Measurements from ENCODE around the gene PPP4R3B. TPM values are rescaled to one million over a fixed set of nuclear protein-coding genes. Genes with fewer than 3 reads are reported as not detected.

The PPP4R3B gene
- total and polyA plus RNA-seq, 2 of the 13 experiments (the other 11 are each of a cell fraction or from before 2014, with no cell fraction given): 24.2 to 53.0 TPM

DNA sequence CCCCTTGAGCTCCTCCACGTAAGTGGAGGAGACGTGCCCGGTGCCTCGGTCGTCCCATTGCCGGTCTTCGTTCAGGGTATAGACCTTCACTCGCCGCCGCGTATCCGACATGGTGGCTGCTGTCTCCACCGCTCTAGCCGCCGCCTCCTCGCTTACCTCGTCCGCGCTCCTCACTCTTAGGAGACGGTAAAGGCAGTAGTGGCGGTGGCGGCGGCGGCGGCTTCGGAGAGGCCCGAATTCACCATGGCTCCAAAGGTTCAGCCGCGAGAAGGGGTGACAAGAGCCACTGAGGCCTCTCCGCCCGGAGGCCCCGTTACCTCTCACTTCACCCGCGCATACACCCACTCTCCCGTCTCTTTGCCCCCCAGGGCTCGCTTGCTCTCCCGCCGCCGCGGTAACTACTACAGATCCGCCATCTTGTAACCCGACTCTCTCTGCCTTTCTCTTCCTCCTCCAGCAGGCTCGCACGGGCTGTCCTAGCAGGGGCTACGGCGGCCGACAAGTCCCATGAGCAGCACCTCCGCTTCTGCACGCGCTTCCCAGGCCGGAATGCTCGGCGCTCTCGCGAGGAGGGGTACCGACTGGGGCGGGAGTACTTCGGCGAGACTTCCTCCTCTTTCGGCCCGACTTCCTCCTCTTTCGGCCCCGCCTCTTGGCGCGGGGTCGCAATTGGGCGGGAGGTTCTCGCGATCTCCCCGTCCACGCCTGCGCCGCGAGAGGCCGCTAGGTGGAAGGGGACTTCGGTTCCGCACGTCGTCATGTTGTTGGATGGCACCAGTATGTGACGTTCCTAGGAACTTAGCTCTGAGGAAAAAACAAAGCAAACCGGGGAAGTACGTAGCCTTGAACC lies at the start of gene PPP4R3B (continued):
- peak; percentile 18 for TF ChIP-seq ZNF33B (CRISPR knock-in tag; IDR thresholded peaks at IDR 0.05)
- TF ChIP-seq, protein P1, sequence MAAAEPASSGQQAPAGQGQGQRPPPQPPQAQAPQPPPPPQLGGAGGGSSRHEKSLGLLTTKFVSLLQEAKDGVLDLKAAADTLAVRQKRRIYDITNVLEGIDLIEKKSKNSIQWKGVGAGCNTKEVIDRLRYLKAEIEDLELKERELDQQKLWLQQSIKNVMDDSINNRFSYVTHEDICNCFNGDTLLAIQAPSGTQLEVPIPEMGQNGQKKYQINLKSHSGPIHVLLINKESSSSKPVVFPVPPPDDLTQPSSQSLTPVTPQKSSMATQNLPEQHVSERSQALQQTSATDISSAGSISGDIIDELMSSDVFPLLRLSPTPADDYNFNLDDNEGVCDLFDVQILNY (CRISPR knock-in tag; conservative IDR thresholded peaks at IDR 0.05): peak; percentile 85; the same call in 1 of the 2 replicates
- peak; percentile 99 for TF ChIP-seq SIX1 (CRISPR knock-in tag; IDR thresholded peaks at IDR 0.05; ENCODE audit: borderline replicate concordance)
- TF ChIP-seq SP1 (IDR thresholded peaks at IDR 0.05): peak; percentile 98
- TF ChIP-seq SP1 (CRISPR knock-in tag; IDR thresholded peaks at IDR 0.05): peak; percentile 90
- TF ChIP-seq YEATS4 (CRISPR knock-in tag; IDR thresholded peaks at IDR 0.05; ENCODE audit: borderline replicate concordance): peak; percentile 99
- no peak for TF ChIP-seq KAT2B (IDR thresholded peaks at IDR 0.05; ENCODE audit: borderline replicate concordance, low read depth, low read length)
- no peak for TF ChIP-seq RNF2 (conservative IDR thresholded peaks at IDR 0.05; ENCODE audit: low read depth)
- TF ChIP-seq KLF11 (CRISPR knock-in tag; IDR thresholded peaks at IDR 0.05): peak; percentile 92
- peak; percentile 97 for TF ChIP-seq HOXA5 (CRISPR knock-in tag; IDR thresholded peaks at IDR 0.05)
- peak; percentile 52; the same call in 1 of the 2 replicates for TF ChIP-seq MAFF (IDR thresholded peaks at IDR 0.05; ENCODE audit: low read depth, low read length)
- TF ChIP-seq, protein P2, sequence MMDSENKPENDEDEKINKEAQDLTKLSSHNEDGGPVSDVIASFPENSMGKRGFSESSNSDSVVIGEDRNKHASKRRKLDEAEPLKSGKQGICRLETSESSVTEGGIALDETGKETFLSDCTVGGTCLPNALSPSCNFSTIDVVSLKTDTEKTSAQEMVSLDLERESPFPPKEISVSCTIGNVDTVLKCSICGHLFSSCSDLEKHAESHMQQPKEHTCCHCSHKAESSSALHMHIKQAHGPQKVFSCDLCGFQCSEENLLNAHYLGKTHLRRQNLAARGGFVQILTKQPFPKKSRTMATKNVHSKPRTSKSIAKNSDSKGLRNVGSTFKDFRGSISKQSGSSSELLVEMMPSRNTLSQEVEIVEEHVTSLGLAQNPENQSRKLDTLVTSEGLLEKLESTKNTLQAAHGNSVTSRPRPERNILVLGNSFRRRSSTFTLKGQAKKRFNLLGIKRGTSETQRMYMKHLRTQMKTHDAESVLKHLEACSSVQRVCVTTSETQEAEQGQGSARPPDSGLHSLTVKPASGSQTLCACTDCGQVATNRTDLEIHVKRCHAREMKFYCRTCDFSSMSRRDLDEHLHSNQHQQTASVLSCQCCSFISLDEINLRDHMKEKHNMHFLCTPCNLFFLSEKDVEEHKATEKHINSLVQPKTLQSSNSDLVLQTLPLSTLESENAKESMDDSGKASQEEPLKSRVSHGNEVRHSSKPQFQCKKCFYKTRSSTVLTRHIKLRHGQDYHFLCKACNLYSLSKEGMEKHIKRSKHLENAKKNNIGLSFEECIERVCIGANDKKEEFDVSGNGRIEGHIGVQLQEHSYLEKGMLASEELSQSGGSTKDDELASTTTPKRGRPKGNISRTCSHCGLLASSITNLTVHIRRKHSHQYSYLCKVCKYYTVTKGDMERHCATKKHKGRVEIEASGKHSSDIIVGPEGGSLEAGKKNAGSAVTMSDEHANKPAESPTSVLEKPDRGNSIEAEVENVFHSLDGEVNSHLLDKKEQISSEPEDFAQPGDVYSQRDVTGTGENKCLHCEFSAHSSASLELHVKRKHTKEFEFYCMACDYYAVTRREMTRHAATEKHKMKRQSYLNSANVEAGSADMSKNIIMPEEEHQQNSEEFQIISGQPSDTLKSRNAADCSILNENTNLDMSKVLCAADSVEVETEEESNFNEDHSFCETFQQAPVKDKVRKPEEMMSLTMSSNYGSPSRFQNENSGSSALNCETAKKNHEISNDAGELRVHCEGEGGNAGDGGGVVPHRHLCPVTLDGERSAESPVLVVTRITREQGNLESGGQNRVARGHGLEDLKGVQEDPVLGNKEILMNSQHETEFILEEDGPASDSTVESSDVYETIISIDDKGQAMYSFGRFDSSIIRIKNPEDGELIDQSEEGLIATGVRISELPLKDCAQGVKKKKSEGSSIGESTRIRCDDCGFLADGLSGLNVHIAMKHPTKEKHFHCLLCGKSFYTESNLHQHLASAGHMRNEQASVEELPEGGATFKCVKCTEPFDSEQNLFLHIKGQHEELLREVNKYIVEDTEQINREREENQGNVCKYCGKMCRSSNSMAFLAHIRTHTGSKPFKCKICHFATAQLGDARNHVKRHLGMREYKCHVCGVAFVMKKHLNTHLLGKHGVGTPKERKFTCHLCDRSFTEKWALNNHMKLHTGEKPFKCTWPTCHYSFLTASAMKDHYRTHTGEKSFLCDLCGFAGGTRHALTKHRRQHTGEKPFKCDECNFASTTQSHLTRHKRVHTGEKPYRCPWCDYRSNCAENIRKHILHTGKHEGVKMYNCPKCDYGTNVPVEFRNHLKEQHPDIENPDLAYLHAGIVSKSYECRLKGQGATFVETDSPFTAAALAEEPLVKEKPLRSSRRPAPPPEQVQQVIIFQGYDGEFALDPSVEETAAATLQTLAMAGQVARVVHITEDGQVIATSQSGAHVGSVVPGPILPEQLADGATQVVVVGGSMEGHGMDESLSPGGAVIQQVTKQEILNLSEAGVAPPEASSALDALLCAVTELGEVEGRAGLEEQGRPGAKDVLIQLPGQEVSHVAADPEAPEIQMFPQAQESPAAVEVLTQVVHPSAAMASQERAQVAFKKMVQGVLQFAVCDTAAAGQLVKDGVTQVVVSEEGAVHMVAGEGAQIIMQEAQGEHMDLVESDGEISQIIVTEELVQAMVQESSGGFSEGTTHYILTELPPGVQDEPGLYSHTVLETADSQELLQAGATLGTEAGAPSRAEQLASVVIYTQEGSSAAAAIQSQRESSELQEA (CRISPR knock-in tag; IDR thresholded peaks at IDR 0.05; ENCODE audit: not compliant biosample characterization): no peak
- TF ChIP-seq SAFB2 (CRISPR knock-in tag; IDR thresholded peaks at IDR 0.05; ENCODE audit: borderline replicate concordance, low read depth): peak; percentile 88; the same call in 1 of the 2 replicates
- TF ChIP-seq SPEN (CRISPR knock-in tag; IDR thresholded peaks at IDR 0.05; ENCODE audit: low read depth): peak; percentile 100
- TF ChIP-seq, protein P3, sequence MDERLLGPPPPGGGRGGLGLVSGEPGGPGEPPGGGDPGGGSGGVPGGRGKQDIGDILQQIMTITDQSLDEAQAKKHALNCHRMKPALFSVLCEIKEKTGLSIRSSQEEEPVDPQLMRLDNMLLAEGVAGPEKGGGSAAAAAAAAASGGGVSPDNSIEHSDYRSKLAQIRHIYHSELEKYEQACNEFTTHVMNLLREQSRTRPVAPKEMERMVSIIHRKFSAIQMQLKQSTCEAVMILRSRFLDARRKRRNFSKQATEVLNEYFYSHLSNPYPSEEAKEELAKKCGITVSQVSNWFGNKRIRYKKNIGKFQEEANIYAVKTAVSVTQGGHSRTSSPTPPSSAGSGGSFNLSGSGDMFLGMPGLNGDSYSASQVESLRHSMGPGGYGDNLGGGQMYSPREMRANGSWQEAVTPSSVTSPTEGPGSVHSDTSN (CRISPR knock-in tag; IDR thresholded peaks at IDR 0.05): no peak
- TF ChIP-seq ZNF549 (CRISPR knock-in tag; IDR thresholded peaks at IDR 0.05): no peak
- TF ChIP-seq MZF1 (CRISPR knock-in tag; IDR thresholded peaks at IDR 0.05; ENCODE audit: borderline replicate concordance): no peak; the same call in 1 of the 2 replicates
- TF ChIP-seq NAIF1 (CRISPR knock-in tag; IDR thresholded peaks at IDR 0.05; ENCODE audit: borderline replicate concordance): no peak; the same call in 1 of the 2 replicates
- TF ChIP-seq NFIB (CRISPR knock-in tag; IDR thresholded peaks at IDR 0.05; ENCODE audit: borderline replicate concordance): no peak
- peak; percentile 82; the same call in 1 of the 2 replicates for TF ChIP-seq PRMT3 (CRISPR knock-in tag; IDR thresholded peaks at IDR 0.05; ENCODE audit: borderline replicate concordance, low read depth)
